NCI-H2107 treated with DMSO at 0.1 percent for 48 hours (cell line): Measurements from ENCODE around the gene OVOL2.

Experiments used
- DNase-seq: peaks from one replicate; lab custom pipeline; 2025; ENCODE audit not compliant: unreplicated experiment; lab: John Stamatoyannopoulos, UW

Gene OVOL2

GRCh38 chr20:17992224-17992637 lies 65.5 kb downstream of the OVOL2 start:
- DNase-seq = no peak

- DNase-seq = no peak
Observed at GRCh38 chr20:17990278-17990972, 67.3 kb downstream of the OVOL2 start.

GRCh38 chr20:17987988-17988387 lies 69.7 kb downstream of the OVOL2 start:
- DNase-seq = no peak

- no peak for DNase-seq
Observed at GRCh38 chr20:17985388-17986018, 72.2 kb downstream of the OVOL2 start.

- no peak for DNase-seq
Observed at GRCh38 chr20:17976305-17976704, 81.4 kb downstream of the OVOL2 start.
